Measurements from ENCODE around the gene RPAP3.

DNA sequence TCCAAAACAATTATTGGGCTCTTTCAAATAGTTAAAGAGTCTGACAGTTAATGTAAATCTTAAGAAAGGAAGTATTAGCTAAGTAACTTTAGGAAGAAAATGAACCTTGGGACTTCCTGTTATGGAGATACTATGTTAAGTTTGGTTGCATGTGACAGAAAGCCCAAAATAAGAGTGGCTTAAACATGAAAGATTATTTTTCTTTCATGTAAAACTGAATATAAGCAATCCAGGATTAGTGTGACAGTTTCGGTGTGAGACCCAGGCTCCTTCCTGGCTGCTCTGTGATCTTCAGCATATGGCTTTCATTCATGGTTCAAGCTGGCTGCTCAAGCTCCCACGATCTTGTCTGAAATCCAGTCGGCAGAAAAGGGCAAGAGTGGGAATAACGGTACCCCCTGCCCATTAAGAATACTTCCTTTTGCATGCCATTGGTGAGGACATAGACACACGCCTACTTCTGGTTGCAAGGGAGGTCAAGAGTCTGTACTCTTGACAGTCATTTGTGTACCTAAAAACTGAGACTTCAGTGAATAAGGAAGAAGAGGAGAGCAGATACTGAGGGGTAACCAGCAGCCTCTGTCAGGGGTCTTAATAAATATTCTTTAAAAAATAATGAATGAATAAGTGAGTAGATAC, 2.2 kb upstream of the RPAP3 start:
- TF ChIP-seq TAF1 (IDR thresholded peaks at IDR 0.05; ENCODE audit: low read depth, low read length) = no peak
- no peak for TF ChIP-seq POLR2AphosphoS5 (IDR thresholded peaks at IDR 0.05; ENCODE audit: low read depth, low read length)
